ENCODE results near the gene APP.

GRCh38 chr21:26055841-26056264 lies 114.7 kb downstream of the APP start:
- TF ChIP-seq POLR2AphosphoS5 (IDR thresholded peaks at IDR 0.05; ENCODE audit: low read depth, low read length) (no peak), POLR2A (IDR thresholded peaks at IDR 0.05; ENCODE audit: low read depth, low read length) (no peak), SPI1 (IDR thresholded peaks at IDR 0.05; ENCODE audit: low read depth, low read length) (no peak), TAF1 (IDR thresholded peaks at IDR 0.05; ENCODE audit: low read depth, low read length) (no peak), POU2F2 (IDR thresholded peaks at IDR 0.05; ENCODE audit: low read depth, low read length) (no peak)

Data from GM12891 (cell line).